Spleen (tissue), 7 donors: ENCODE results near the gene BTBD16.

Experiments used
- POLR2AphosphoS5 ChIP-seq, 3 donors: sonication (generic); formaldehyde crosslinking; IDR thresholded peaks; one replicate each; pipeline ENCODE4 v1.5.1; 2017; ENCODE audit warnings: antibody characterized with exemption in 3 of 3
- TF ChIP-seq, protein P1 (sequence below), 11 experiments: fragments of 200-600 bp in 7 of 11; fragments of 450-650 bp in 4 of 11; sonication (generic) in 4 of 11; IDR thresholded peaks in 8 of 11; conservative IDR thresholded peaks in 3 of 11; 1 replicate in 7 of 11; 2 replicates in 4 of 11; pipeline versions ENCODE4 v1.4.0 to v1.8.0; 2016 to 2021; ENCODE audit warnings: antibody characterized with exemption in 11 of 11, inconsistent platforms in 4 of 11, mild to moderate bottlenecking in 1 of 11
- donor health status: DM: no; HTN: no; CAD: no; lungs with moderate emphysema.
- donor health status: DM: no; HTN: no; CAD: no.
- donor health status: DM: no; HTN: no; CAD: no.

DNA sequence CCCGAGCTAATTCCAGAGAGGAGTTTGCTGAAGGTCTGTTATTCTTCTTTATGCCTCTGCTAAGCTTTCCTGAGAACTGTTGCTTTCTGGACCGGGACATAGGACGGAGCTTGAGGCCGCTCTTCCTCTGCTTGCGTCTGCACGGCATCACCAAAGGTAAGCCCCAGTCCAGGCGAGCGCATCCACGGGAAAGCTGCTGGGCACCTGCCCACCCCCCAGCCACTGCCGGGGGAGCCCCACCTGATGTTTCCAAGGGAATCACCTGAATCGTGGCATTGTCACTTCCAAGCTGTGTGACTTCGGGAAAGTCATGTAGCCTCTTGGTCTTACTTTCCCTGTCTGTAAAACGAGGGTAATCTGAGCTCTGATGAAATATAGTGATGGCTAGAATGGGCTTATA is 58.3 kb downstream of the BTBD16 start:
- TF ChIP-seq, protein P1, sequence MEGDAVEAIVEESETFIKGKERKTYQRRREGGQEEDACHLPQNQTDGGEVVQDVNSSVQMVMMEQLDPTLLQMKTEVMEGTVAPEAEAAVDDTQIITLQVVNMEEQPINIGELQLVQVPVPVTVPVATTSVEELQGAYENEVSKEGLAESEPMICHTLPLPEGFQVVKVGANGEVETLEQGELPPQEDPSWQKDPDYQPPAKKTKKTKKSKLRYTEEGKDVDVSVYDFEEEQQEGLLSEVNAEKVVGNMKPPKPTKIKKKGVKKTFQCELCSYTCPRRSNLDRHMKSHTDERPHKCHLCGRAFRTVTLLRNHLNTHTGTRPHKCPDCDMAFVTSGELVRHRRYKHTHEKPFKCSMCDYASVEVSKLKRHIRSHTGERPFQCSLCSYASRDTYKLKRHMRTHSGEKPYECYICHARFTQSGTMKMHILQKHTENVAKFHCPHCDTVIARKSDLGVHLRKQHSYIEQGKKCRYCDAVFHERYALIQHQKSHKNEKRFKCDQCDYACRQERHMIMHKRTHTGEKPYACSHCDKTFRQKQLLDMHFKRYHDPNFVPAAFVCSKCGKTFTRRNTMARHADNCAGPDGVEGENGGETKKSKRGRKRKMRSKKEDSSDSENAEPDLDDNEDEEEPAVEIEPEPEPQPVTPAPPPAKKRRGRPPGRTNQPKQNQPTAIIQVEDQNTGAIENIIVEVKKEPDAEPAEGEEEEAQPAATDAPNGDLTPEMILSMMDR (IDR thresholded peaks at IDR 0.05 in 8 of 11, conservative IDR thresholded peaks at IDR 0.05 in 3 of 11), result no peak
- TF ChIP-seq POLR2AphosphoS5 (IDR thresholded peaks at IDR 0.05), result no peak
